ENCODE results near the gene SLC2A5.

The SLC2A5 gene

GRCh38 chr1:9052272-9053049, 17.0 kb downstream of the SLC2A5 start:
- TF ChIP-seq POLR2AphosphoS5 (IDR thresholded peaks at IDR 0.05; ENCODE audit: low read depth): no peak
- no peak for TF ChIP-seq REST (IDR thresholded peaks at IDR 0.05; ENCODE audit: insufficient replicate concordance, low read depth)

DNA sequence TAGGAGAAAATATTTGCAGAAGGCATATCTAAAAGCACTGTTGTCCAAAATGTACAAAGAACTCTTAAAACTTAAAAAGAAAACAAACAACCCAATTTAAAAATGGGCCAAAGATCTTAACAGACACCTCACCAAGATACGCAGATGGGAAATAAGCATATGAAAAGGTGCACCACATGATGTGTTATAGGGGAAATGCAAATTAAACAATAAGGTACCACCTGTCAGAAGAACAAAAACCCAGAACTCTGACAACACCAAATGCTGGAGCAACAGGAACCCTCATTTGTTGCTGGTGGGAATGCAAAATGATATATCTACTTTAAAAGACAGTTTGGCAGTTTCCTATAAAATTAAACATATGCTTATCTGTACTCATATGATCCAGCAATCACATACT, 18.1 kb downstream of the SLC2A5 start:
- Histone ChIP-seq H3K4me3 (replicated peaks; ENCODE audit: insufficient read depth, low read length) (no peak overlapping the region), H3K27ac (replicated peaks) (no peak overlapping the region), H3K27me3 (ENCODE audit: insufficient read depth, poor library complexity, severe bottlenecking) (no peaks in the 10 kb centered on the region)
- TF ChIP-seq GABPA (IDR thresholded peaks at IDR 0.05; ENCODE audit: low read depth): no peak
- no peak for TF ChIP-seq SPI1 (IDR thresholded peaks at IDR 0.05; ENCODE audit: borderline replicate concordance, low read depth)
- TF ChIP-seq REST (IDR thresholded peaks at IDR 0.05; ENCODE audit: insufficient replicate concordance, low read depth): no peak
- TF ChIP-seq, protein P1, sequence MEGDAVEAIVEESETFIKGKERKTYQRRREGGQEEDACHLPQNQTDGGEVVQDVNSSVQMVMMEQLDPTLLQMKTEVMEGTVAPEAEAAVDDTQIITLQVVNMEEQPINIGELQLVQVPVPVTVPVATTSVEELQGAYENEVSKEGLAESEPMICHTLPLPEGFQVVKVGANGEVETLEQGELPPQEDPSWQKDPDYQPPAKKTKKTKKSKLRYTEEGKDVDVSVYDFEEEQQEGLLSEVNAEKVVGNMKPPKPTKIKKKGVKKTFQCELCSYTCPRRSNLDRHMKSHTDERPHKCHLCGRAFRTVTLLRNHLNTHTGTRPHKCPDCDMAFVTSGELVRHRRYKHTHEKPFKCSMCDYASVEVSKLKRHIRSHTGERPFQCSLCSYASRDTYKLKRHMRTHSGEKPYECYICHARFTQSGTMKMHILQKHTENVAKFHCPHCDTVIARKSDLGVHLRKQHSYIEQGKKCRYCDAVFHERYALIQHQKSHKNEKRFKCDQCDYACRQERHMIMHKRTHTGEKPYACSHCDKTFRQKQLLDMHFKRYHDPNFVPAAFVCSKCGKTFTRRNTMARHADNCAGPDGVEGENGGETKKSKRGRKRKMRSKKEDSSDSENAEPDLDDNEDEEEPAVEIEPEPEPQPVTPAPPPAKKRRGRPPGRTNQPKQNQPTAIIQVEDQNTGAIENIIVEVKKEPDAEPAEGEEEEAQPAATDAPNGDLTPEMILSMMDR (IDR thresholded peaks at IDR 0.05; ENCODE audit: insufficient read depth, low read length): no peak
- TF ChIP-seq POLR2AphosphoS5 (IDR thresholded peaks at IDR 0.05; ENCODE audit: low read depth): no peak
- no peak for DNase-seq (ENCODE audit: low read depth in 1 of 2, low spot score in 1 of 2)

More at GRCh38 chr1:9052272-9053049, 17.0 kb downstream of the SLC2A5 start:
- Histone ChIP-seq H3K27ac (replicated peaks) (no peak overlapping the region), H3K27me3 (ENCODE audit: insufficient read depth, poor library complexity, severe bottlenecking) (no peaks in the 10 kb centered on the region), H3K4me3 (replicated peaks; ENCODE audit: insufficient read depth, low read length) (no peak overlapping the region)
- DNase-seq (ENCODE audit: low read depth in 1 of 2, low spot score in 1 of 2): no peak

DNA sequence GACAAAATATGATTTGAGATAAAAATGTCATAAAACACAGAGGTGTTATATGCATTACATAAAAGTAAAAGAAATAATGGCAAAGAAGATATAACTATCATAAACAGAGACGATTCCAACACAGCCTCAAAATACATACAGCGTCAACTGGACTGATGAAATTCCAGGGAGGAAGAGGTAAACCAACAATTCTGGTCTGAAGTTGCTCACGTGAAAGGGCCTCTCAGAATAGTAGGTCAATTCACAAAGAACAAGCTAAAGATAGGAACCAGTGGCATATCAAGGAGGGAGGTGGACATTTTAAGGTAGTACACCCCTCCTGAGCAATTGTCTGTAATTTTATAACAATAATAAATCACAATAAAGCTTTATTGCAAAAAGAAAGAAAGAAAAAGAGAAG, 18.6 kb downstream of the SLC2A5 start:
- Histone ChIP-seq H3K27ac (replicated peaks) (no peak overlapping the region), H3K4me3 (replicated peaks; ENCODE audit: insufficient read depth, low read length) (no peak overlapping the region), H3K27me3 (ENCODE audit: insufficient read depth, poor library complexity, severe bottlenecking) (no peaks in the 10 kb centered on the region)
- TF ChIP-seq POLR2AphosphoS5 (IDR thresholded peaks at IDR 0.05; ENCODE audit: low read depth) (no peak), REST (IDR thresholded peaks at IDR 0.05; ENCODE audit: insufficient replicate concordance, low read depth) (no peak), GABPA (IDR thresholded peaks at IDR 0.05; ENCODE audit: low read depth) (no peak), SPI1 (IDR thresholded peaks at IDR 0.05; ENCODE audit: borderline replicate concordance, low read depth) (no peak)
- TF ChIP-seq, protein P1 (IDR thresholded peaks at IDR 0.05; ENCODE audit: insufficient read depth, low read length): no peak
- no peak for DNase-seq (ENCODE audit: low read depth in 1 of 2, low spot score in 1 of 2)

All from HL-60 (cell line).